ENCODE measurements around the gene LFNG.

The LFNG gene

GRCh38 chr7:2497500-2498336 lies 21.9 kb upstream of the LFNG start:
- whole genome bisulfite sequencing: 57% methylated on average over 25 of the region's 25 CpGs
- H3K4me3 ChIP-seq (ENCODE audit: low read length): no peak overlapping the region
- no peak overlapping the region for H3K9ac ChIP-seq (ENCODE audit: low read depth, low read length)
- no peaks in the 10 kb centered on the region for H3K9me3 ChIP-seq (ENCODE audit: insufficient read depth, low read depth, low read length)
- no peaks in the 10 kb centered on the region for H3K27me3 ChIP-seq (ENCODE audit: insufficient read depth, low read length)
- H3K27ac ChIP-seq (ENCODE audit: low read depth, low read length): no peak overlapping the region; the same call in 1 of the 2 replicates
- H3K36me3 ChIP-seq (ENCODE audit: insufficient read depth, low read length): no peaks in the 10 kb centered on the region
- H3K4me1 ChIP-seq (ENCODE audit: insufficient read depth, low read length): peaks cover 29% of the 10 kb centered on the region

DNA sequence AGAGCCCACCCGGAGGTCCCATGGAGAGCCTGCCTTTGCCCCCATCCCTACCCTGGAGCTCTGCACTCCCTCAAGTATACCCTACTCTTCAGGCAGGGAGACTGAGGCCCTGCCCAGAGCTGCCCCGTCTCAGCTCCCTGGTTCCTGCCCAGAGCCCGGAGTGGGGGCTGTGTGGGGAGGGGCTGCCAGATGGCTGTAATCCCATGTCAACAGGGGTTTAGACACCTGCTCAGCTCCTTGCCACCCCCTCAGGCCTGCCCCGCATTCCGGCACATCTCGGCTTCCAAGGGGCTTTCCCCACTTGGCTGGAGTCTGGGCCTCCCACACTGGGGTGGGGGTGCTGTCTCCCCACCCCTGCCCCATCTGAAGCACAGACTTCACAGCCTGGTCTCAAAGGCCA lies 20.9 kb upstream of the LFNG start:
- Histone ChIP-seq H3K27ac (ENCODE audit: low read depth, low read length) (no peak overlapping the region), H3K27me3 (ENCODE audit: insufficient read depth, low read length) (no peaks in the 10 kb centered on the region), H3K36me3 (ENCODE audit: insufficient read depth, low read length) (no peaks in the 10 kb centered on the region), H3K9me3 (ENCODE audit: insufficient read depth, low read depth, low read length) (no peaks in the 10 kb centered on the region), H3K9ac (ENCODE audit: low read depth, low read length) (no peak overlapping the region; the same call in 1 of the 2 replicates), H3K4me3 (ENCODE audit: low read length) (no peak overlapping the region), H3K4me1 (ENCODE audit: insufficient read depth, low read length) (peaks cover 29% of the 10 kb centered on the region)
- 80% methylated on average over 6 of the region's 6 CpGs for WGBS

DNA sequence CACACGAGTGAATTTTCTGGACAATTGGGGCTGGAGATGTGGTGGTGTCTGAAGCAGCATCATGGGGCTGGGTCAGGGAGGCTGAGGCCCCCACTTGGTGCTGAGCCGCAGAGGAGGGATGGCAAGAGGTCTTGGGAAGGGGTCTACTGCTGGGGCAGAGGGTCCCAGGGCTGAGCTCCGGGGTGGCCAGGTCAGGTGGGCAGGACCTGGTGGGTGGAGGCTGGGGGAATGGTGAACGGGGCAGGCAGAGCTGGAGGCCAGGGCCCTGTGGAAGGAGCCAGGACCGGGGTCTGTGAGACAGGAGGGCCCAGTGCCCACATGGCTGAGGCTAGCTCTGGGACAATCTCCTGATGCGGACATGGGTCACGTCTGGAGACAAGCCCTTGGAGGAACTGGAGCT lies 20.4 kb upstream of the LFNG start:
- Histone ChIP-seq H3K27me3 (ENCODE audit: insufficient read depth, low read length) (no peaks in the 10 kb centered on the region), H3K27ac (ENCODE audit: low read depth, low read length) (peak overlapping the region; percentile 78; the same call in 1 of the 2 replicates), H3K4me3 (ENCODE audit: low read length) (no peak overlapping the region), H3K4me1 (ENCODE audit: insufficient read depth, low read length) (peaks cover 29% of the 10 kb centered on the region), H3K9ac (ENCODE audit: low read depth, low read length) (no peak overlapping the region; the same call in 1 of the 2 replicates), H3K36me3 (ENCODE audit: insufficient read depth, low read length) (no peaks in the 10 kb centered on the region), H3K9me3 (ENCODE audit: insufficient read depth, low read depth, low read length) (no peaks in the 10 kb centered on the region)
- 82% methylated on average over 7 of the region's 7 CpGs for WGBS

DNA sequence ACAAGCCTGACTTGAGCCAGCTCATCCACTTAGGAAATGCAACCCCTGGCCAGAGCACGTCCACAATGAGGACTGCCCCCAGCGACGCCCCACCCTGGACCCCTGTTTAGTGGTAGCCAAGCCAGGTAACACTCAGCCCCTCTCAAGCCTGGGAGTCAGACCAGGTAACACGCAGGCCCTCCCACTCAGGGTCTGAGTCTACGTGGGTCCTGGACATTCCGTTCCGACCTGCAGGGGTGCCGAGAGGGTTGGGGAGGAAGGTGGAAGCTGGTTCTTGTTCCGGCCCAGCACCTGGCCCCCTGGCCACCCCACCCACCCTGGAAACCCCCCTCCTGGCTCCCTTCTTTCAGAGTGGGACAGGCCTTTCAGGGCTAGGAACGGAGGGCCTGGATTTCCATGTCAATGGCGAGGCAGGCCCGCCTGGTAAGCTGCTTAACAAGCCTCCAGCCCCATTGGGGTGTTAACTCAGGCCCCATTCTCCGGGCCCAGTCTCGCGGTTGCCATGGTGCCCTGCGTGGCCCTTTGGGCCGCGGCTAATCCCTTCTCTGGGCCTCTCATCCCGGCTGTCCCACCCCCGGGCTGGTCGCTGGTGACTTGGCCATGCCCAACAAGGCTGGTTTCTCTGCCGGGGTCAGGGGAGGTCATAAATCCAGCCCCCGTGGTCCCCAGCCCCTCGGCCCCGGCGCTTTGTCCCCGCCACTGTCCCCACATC lies 19.7 kb upstream of the LFNG start:
- Histone ChIP-seq H3K27ac (ENCODE audit: low read depth, low read length) (peak overlapping the region; percentile 78; the same call in 1 of the 2 replicates), H3K4me3 (ENCODE audit: low read length) (no peak overlapping the region), H3K27me3 (ENCODE audit: insufficient read depth, low read length) (no peaks in the 10 kb centered on the region), H3K4me1 (ENCODE audit: insufficient read depth, low read length) (peaks cover 29% of the 10 kb centered on the region), H3K36me3 (ENCODE audit: insufficient read depth, low read length) (no peaks in the 10 kb centered on the region), H3K9ac (ENCODE audit: low read depth, low read length) (no peak overlapping the region), H3K9me3 (ENCODE audit: insufficient read depth, low read depth, low read length) (no peaks in the 10 kb centered on the region)
- 49% methylated on average over 27 of the region's 27 CpGs for WGBS

- no peaks in the 10 kb centered on the region for H3K27me3 ChIP-seq (ENCODE audit: insufficient read depth, low read length)
- no peak overlapping the region for H3K9ac ChIP-seq (ENCODE audit: low read depth, low read length)
- H3K27ac ChIP-seq (ENCODE audit: low read depth, low read length): no peak overlapping the region
- H3K36me3 ChIP-seq (ENCODE audit: insufficient read depth, low read length): no peaks in the 10 kb centered on the region
- no peak overlapping the region for H3K4me3 ChIP-seq (ENCODE audit: low read length)
- no peaks in the 10 kb centered on the region for H3K9me3 ChIP-seq (ENCODE audit: insufficient read depth, low read depth, low read length)
- 88% methylated on average over 12 of the region's 12 CpGs for WGBS
- H3K4me1 ChIP-seq (ENCODE audit: insufficient read depth, low read length): peaks cover 24% of the 10 kb centered on the region
Observed at GRCh38 chr7:2500701-2501100, 18.9 kb upstream of the LFNG start.

- no peak overlapping the region for H3K27ac ChIP-seq (ENCODE audit: low read depth, low read length)
- H3K4me3 ChIP-seq (ENCODE audit: low read length): no peak overlapping the region
- H3K27me3 ChIP-seq (ENCODE audit: insufficient read depth, low read length): no peaks in the 10 kb centered on the region
- H3K36me3 ChIP-seq (ENCODE audit: insufficient read depth, low read length): no peaks in the 10 kb centered on the region
- H3K9me3 ChIP-seq (ENCODE audit: insufficient read depth, low read depth, low read length): no peaks in the 10 kb centered on the region
- no peak overlapping the region for H3K9ac ChIP-seq (ENCODE audit: low read depth, low read length)
- H3K4me1 ChIP-seq (ENCODE audit: insufficient read depth, low read length): peaks cover 24% of the 10 kb centered on the region
- WGBS: 93% methylated on average over 9 of the region's 9 CpGs
Observed at GRCh38 chr7:2501947-2502646, 17.5 kb upstream of the LFNG start.

DNA sequence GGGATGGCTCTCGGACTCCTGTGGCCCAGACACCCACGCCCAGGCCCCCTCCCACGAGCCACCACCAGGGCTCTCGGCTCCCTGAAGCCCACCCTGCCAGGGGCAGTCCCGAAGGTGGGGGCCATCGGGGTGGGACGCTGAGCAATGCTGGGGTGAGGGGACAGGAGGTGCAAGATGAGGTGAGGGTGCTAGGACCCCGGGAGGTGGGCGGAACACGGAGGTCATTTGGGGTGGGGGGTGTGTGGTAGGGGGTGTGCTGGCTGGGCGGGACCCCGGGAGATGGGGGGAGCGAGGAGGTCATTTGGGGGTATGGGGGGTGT lies 17.0 kb upstream of the LFNG start:
- no peak overlapping the region for H3K27ac ChIP-seq (ENCODE audit: low read depth, low read length)
- no peaks in the 10 kb centered on the region for H3K27me3 ChIP-seq (ENCODE audit: insufficient read depth, low read length)
- no peak overlapping the region for H3K4me3 ChIP-seq (ENCODE audit: low read length)
- peaks cover 24% of the 10 kb centered on the region for H3K4me1 ChIP-seq (ENCODE audit: insufficient read depth, low read length)
- H3K9ac ChIP-seq (ENCODE audit: low read depth, low read length): no peak overlapping the region
- 92% methylated on average over 13 of the region's 13 CpGs for WGBS
- no peaks in the 10 kb centered on the region for H3K9me3 ChIP-seq (ENCODE audit: insufficient read depth, low read depth, low read length)
- H3K36me3 ChIP-seq (ENCODE audit: insufficient read depth, low read length): no peaks in the 10 kb centered on the region

DNA sequence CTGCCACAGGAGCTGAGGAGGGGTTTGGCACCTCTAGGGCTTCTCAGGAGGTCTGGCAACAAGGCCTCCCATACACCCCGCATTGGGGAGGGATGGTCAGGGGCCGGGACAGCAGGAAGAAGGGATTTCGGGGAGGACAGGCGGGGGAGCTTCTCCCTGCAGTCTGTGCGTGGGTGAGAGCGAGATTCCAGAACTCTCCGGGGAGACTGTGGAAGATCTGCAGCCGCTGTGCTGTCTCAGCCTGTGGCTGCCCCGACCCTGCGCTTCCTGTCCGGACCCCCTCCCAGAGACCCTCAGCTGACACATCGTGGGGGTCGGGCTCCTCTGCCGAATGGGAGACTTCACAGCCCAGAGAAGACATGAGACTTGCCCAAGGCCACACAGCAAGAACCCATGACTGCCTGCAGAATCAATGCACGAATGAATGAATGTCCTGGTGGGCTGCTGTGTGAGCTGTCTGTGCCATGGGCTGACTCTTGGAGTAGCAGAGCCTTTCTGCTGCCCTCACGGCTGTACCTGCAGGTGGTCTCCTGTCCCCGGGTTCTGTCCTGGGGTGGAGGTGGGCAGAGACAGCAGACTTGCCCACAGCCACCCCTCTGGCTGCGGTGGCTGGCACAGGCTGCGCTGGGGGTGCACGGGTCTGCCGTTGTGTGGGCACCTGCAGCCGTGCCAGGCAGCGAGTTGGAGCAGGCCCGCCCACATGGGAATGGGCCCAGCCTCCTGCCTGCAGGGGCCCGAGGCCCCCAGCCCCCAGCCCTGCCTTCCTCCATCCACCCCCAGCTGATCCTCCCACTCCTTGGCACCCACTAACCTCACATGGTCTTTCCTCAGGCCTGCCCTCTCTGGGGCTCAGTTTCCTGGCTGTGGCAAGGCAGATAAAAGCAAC lies 16.3 kb upstream of the LFNG start:
- no peaks in the 10 kb centered on the region for H3K9me3 ChIP-seq (ENCODE audit: insufficient read depth, low read depth, low read length)
- WGBS: 90% methylated on average over 24 of the region's 25 CpGs

GRCh38 chr7:2504128-2504888 lies 15.3 kb upstream of the LFNG start:
- H3K27me3 ChIP-seq (ENCODE audit: insufficient read depth, low read length): no peaks in the 10 kb centered on the region
- H3K36me3 ChIP-seq (ENCODE audit: insufficient read depth, low read length): no peaks in the 10 kb centered on the region
- peaks cover 13% of the 10 kb centered on the region for H3K4me1 ChIP-seq (ENCODE audit: insufficient read depth, low read length)
- H3K27ac ChIP-seq (ENCODE audit: low read depth, low read length): no peak overlapping the region
- H3K9ac ChIP-seq (ENCODE audit: low read depth, low read length): no peak overlapping the region
- 83% methylated on average over 21 of the region's 21 CpGs for WGBS
- H3K9me3 ChIP-seq (ENCODE audit: insufficient read depth, low read depth, low read length): no peaks in the 10 kb centered on the region
- H3K4me3 ChIP-seq (ENCODE audit: low read length): no peak overlapping the region

More for the DNA sequence above, 16.3 kb upstream of the LFNG start:
- Histone ChIP-seq H3K27ac (ENCODE audit: low read depth, low read length) (no peak overlapping the region), H3K4me1 (ENCODE audit: insufficient read depth, low read length) (peaks cover 20% of the 10 kb centered on the region), H3K9ac (ENCODE audit: low read depth, low read length) (no peak overlapping the region), H3K27me3 (ENCODE audit: insufficient read depth, low read length) (no peaks in the 10 kb centered on the region), H3K4me3 (ENCODE audit: low read length) (no peak overlapping the region), H3K36me3 (ENCODE audit: insufficient read depth, low read length) (no peaks in the 10 kb centered on the region)

GRCh38 chr7:2504889-2505375 lies 14.6 kb upstream of the LFNG start:
- 79% methylated on average over 18 of the region's 19 CpGs for WGBS
- Histone ChIP-seq H3K36me3 (ENCODE audit: insufficient read depth, low read length) (no peaks in the 10 kb centered on the region), H3K27ac (ENCODE audit: low read depth, low read length) (no peak overlapping the region), H3K27me3 (ENCODE audit: insufficient read depth, low read length) (no peaks in the 10 kb centered on the region), H3K4me1 (ENCODE audit: insufficient read depth, low read length) (peaks cover 7% of the 10 kb centered on the region; the same call in 1 of the 2 replicates), H3K9ac (ENCODE audit: low read depth, low read length) (no peak overlapping the region), H3K9me3 (ENCODE audit: insufficient read depth, low read depth, low read length) (no peaks in the 10 kb centered on the region), H3K4me3 (ENCODE audit: low read length) (no peak overlapping the region)

All from HUES64 (cell line).